Calu3 (cell line): Measurements from ENCODE around the gene TMEM151B. TPM values are rescaled to one million over a fixed set of nuclear protein-coding genes. Genes with fewer than 3 reads are reported as not detected.
"Not testable (repeated sequence)": the region's sequence is repeated elsewhere in the genome, so short reads cannot be mapped to it uniquely, and the experiment has no call there.

Experiments used
- BruUV-seq: library from RNA; stranded (reverse); fragments of 400-500 nt; replicated peaks from 2 replicates; lab custom pipeline; 2021; lab: Mats Ljungman, UMichigan
- CTCF ChIA-PET: fragments of 300-600 bp; sonication (Branson Sonifier 250); formaldehyde crosslinking; loops from one replicate; lab custom pipeline; 2022; ENCODE audit warnings: antibody characterized with exemption; lab: Charles Lee
- DNase-seq: peaks from one replicate; pipeline ENCODE4 v3.0.0; 2022
- H3K27ac Mint-ChIP-seq: one replicate; pipeline ENCODE4 v1.8.0; 2022; ENCODE audit warnings: mixed read lengths; ENCODE audit not compliant: unreplicated experiment
- H3K27me3 Mint-ChIP-seq: one replicate; pipeline ENCODE4 v1.8.0; 2022; ENCODE audit warnings: mixed read lengths; ENCODE audit not compliant: unreplicated experiment
- H3K36me3 Mint-ChIP-seq: one replicate; pipeline ENCODE4 v1.8.0; 2022; ENCODE audit warnings: mild to moderate bottlenecking, moderate library complexity, mixed read lengths; ENCODE audit not compliant: insufficient read depth, unreplicated experiment
- H3K4me1 Mint-ChIP-seq: one replicate; pipeline ENCODE4 v1.8.0; 2022; ENCODE audit warnings: mild to moderate bottlenecking, low read depth, mixed read lengths; ENCODE audit not compliant: unreplicated experiment
- H3K4me3 Mint-ChIP-seq: one replicate; pipeline ENCODE4 v1.8.0; 2022; ENCODE audit warnings: mild to moderate bottlenecking, low read depth, moderate library complexity, mixed read lengths; ENCODE audit not compliant: unreplicated experiment
- H3K9me3 Mint-ChIP-seq: one replicate; pipeline ENCODE4 v1.8.0; 2022; ENCODE audit warnings: low read depth, mixed read lengths; ENCODE audit not compliant: unreplicated experiment
- CTCF ChIP-seq: fragments of 200-600 bp; IDR thresholded peaks from one replicate; pipeline ENCODE4 v1.8.0; 2022; ENCODE audit warnings: antibody characterized with exemption; ENCODE audit not compliant: unreplicated experiment
- intact Hi-C: fragments of 100-400 bp; cut with micrococcal nuclease; formaldehyde crosslinking; loops from one replicate; pipeline ENCODE4 v1.10.0; 2022; ENCODE audit not compliant: unreplicated experiment
- total RNA-seq: library from RNA; stranded (reverse); gene quantifications from 2 replicates; pipeline ENCODE4 v1.2.3, GENCODE V29; 2022

Gene TMEM151B
- total RNA-seq, 1 experiment from 2014 or later: not detected

GRCh38 chr6:44312901-44313788 is 42.9 kb downstream of the TMEM151B start, which contains the start of gene AARS2:
Gene AARS2, minus strand, starts transcription at chr6:44313347. Its CDS starts 24 bp downstream, at chr6:44313323.
- H3K27me3 Mint-ChIP-seq: peaks cover 37% of the 10 kb centered on the region
- peak; percentile 99 for DNase-seq
- TF ChIP-seq CTCF: peak; percentile 99
- H3K4me1 Mint-ChIP-seq: peaks cover 10% of the 10 kb centered on the region
- H3K9me3 Mint-ChIP-seq: no peaks in the 10 kb centered on the region
- intact Hi-C loops: no loop called here
- H3K36me3 Mint-ChIP-seq: peaks cover 29% of the 10 kb centered on the region
- CTCF ChIA-PET: interaction anchor here (0.7 to 1.6 kb wide), 14 partner anchors 8 to 128 kb away, joined by 3 to 8 read pairs (median 5); partner anchors contain the start of genes HSP90AB1 and TMEM151B
- peak within 1 kb of the TSS; percentile 96 for H3K4me3 Mint-ChIP-seq
- H3K27ac Mint-ChIP-seq: peak within 1 kb of the TSS; percentile 71
- BruUV-seq: no TSS peak

DNA sequence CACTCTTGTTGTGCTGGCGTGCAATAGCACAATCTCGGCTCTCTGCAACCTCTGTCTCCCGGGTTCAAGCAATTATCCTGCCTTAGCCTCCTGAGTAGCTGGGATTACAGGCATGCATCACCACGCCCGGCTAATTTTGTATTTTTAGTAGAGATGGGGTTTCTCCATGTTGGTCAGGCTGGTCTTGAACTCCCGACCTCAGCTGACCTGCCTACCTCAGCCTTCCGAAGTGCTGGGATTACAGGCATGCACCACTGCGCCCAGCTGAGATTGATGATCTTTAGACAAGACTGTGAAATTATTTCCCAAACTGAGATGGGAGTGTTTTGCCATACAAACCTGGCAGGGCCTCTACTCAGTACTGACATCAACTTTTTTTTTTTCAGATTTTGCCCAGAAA is 44.4 kb downstream of the TMEM151B start:
- H3K4me1 Mint-ChIP-seq, CTCF ChIA-PET, intact Hi-C loops, H3K27ac Mint-ChIP-seq, DNase-seq, H3K4me3 Mint-ChIP-seq, H3K9me3 Mint-ChIP-seq, BruUV-seq: not testable (repeated sequence)
- peaks cover 21% of the 10 kb centered on the region for H3K36me3 Mint-ChIP-seq
- peaks cover 52% of the 10 kb centered on the region for H3K27me3 Mint-ChIP-seq

DNA sequence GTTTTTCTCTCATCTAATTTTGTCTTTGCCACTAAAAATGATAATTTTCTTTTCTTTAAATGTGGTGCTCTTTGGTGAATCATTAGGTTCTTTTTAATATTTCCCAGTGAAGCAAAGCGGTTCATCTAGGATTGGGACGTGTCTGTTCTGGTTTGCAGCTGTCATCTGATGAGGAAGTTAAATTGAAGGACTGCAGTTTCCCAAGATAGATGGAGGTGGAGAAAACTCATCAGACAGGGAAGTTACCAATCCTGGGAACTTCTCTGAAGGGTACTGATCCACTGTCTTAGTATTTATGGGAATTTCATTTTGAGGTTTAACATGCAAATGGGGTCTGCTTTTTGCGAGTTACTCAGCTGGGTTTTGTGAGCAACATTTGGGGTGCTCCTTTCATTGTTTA is 45.3 kb downstream of the TMEM151B start:
- CTCF ChIA-PET: no interaction called here
- intact Hi-C loops: no loop called here
- no TSS peak for BruUV-seq

DNA sequence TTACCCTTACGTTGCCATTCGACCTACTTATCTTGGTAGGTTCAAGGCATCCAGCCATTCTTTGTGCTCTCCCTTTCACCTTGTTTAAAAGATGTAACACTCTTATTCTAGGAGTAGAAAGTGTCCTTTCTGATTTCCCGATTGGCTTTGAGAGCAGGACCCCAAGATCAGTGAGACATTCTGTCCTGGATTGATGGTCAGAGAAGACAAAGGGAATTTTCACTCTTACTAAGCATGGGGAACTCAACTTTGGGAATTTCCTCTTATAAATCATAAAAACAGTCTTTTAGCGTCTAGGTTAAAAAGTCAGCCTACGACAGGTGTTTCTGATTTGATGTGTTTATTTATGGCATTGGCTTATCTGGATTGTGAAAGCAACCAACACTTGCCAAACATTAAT is 45.7 kb downstream of the TMEM151B start:
- H3K27me3 Mint-ChIP-seq: peaks cover 65% of the 10 kb centered on the region
- no peak for TF ChIP-seq CTCF
- CTCF ChIA-PET: no interaction called here

More for the DNA sequence above, 45.3 kb downstream of the TMEM151B start:
- no peak for TF ChIP-seq CTCF
- H3K9me3 Mint-ChIP-seq: no peaks in the 10 kb centered on the region
- H3K4me1 Mint-ChIP-seq: peaks cover 10% of the 10 kb centered on the region
- no peak for DNase-seq
- peaks cover 15% of the 10 kb centered on the region for H3K36me3 Mint-ChIP-seq
- H3K27ac Mint-ChIP-seq: no peak overlapping the region
- peaks cover 61% of the 10 kb centered on the region for H3K27me3 Mint-ChIP-seq
- H3K4me3 Mint-ChIP-seq: no peak overlapping the region

More for the DNA sequence above, 45.7 kb downstream of the TMEM151B start:
- Mint-ChIP-seq H3K9me3 (no peaks in the 10 kb centered on the region), H3K4me1 (peaks cover 10% of the 10 kb centered on the region), H3K4me3 (no peak overlapping the region), H3K27ac (no peak overlapping the region), H3K36me3 (peaks cover 15% of the 10 kb centered on the region)
- BruUV-seq: no TSS peak
- intact Hi-C loops: no loop called here
- no peak for DNase-seq
